ENCODE results near the gene PRDM1. TPM values are rescaled to one million over a fixed set of nuclear protein-coding genes. Genes with fewer than 3 reads are reported as not detected.
A peak's percentile ranks its signal among the peaks of the same experiment; 100 is the strongest.

Gene PRDM1
- total RNA-seq, 1 donor from 2014 or later: 0.15 TPM

GRCh38 chr6:106094261-106094963 is 8.3 kb downstream of the PRDM1 start:
- H3K36me3 Mint-ChIP-seq (ENCODE audit: low read depth): no peaks in the 10 kb centered on the region
- H3K4me3 Mint-ChIP-seq (ENCODE audit: unreplicated experiment): no peak overlapping the region
- no peaks in the 10 kb centered on the region for H3K9me3 Mint-ChIP-seq (ENCODE audit: low read depth)
- no peak for DNase-seq (ENCODE audit: low spot score)
- no peak overlapping the region for H3K27ac Mint-ChIP-seq (ENCODE audit: unreplicated experiment)
- H3K4me1 Mint-ChIP-seq (ENCODE audit: low read depth): peaks cover 22% of the 10 kb centered on the region
- H3K27me3 Mint-ChIP-seq (ENCODE audit: low read depth): peaks cover 8% of the 10 kb centered on the region
- TF ChIP-seq, protein P1, sequence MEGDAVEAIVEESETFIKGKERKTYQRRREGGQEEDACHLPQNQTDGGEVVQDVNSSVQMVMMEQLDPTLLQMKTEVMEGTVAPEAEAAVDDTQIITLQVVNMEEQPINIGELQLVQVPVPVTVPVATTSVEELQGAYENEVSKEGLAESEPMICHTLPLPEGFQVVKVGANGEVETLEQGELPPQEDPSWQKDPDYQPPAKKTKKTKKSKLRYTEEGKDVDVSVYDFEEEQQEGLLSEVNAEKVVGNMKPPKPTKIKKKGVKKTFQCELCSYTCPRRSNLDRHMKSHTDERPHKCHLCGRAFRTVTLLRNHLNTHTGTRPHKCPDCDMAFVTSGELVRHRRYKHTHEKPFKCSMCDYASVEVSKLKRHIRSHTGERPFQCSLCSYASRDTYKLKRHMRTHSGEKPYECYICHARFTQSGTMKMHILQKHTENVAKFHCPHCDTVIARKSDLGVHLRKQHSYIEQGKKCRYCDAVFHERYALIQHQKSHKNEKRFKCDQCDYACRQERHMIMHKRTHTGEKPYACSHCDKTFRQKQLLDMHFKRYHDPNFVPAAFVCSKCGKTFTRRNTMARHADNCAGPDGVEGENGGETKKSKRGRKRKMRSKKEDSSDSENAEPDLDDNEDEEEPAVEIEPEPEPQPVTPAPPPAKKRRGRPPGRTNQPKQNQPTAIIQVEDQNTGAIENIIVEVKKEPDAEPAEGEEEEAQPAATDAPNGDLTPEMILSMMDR (IDR thresholded peaks at IDR 0.05): no peak

DNA sequence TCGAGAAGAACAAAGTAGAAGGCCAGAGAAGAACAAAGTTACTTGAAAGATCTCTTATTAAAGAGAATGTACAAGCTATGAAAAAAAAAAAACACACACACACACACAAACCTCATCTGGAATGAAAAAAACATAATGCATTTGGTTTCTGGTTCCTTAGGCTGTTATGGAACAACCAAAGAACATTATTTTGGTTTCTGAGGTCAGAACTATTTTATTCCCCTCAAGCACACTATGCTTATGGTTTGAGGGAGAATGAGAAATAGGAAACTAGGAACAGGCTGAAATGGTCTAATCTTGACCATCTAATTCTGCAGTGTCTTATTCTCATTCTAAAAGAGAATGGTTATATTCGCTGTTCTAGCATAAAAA is 8.8 kb downstream of the PRDM1 start:
- H3K27ac Mint-ChIP-seq (ENCODE audit: unreplicated experiment): no peak overlapping the region

GRCh38 chr6:106097411-106098231 is 11.5 kb downstream of the PRDM1 start:
- Mint-ChIP-seq H3K36me3 (ENCODE audit: low read depth) (no peaks in the 10 kb centered on the region), H3K27ac (ENCODE audit: unreplicated experiment) (peak overlapping the region; percentile 9), H3K27me3 (ENCODE audit: low read depth) (peaks cover 5% of the 10 kb centered on the region), H3K4me1 (ENCODE audit: low read depth) (peaks cover 22% of the 10 kb centered on the region), H3K9me3 (ENCODE audit: low read depth) (no peaks in the 10 kb centered on the region), H3K4me3 (ENCODE audit: unreplicated experiment) (peak overlapping the region; percentile 61)
- no peak for DNase-seq (ENCODE audit: low spot score)
- TF ChIP-seq, protein P1 (IDR thresholded peaks at IDR 0.05): no peak

More for the DNA sequence above, 8.8 kb downstream of the PRDM1 start:
- TF ChIP-seq, protein P1 (IDR thresholded peaks at IDR 0.05): no peak
- DNase-seq (ENCODE audit: low spot score): no peak
- no peaks in the 10 kb centered on the region for H3K9me3 Mint-ChIP-seq (ENCODE audit: low read depth)
- H3K4me1 Mint-ChIP-seq (ENCODE audit: low read depth): peaks cover 22% of the 10 kb centered on the region
- H3K4me3 Mint-ChIP-seq (ENCODE audit: unreplicated experiment): no peak overlapping the region
- H3K36me3 Mint-ChIP-seq (ENCODE audit: low read depth): no peaks in the 10 kb centered on the region
- H3K27me3 Mint-ChIP-seq (ENCODE audit: low read depth): peaks cover 4% of the 10 kb centered on the region

DNA sequence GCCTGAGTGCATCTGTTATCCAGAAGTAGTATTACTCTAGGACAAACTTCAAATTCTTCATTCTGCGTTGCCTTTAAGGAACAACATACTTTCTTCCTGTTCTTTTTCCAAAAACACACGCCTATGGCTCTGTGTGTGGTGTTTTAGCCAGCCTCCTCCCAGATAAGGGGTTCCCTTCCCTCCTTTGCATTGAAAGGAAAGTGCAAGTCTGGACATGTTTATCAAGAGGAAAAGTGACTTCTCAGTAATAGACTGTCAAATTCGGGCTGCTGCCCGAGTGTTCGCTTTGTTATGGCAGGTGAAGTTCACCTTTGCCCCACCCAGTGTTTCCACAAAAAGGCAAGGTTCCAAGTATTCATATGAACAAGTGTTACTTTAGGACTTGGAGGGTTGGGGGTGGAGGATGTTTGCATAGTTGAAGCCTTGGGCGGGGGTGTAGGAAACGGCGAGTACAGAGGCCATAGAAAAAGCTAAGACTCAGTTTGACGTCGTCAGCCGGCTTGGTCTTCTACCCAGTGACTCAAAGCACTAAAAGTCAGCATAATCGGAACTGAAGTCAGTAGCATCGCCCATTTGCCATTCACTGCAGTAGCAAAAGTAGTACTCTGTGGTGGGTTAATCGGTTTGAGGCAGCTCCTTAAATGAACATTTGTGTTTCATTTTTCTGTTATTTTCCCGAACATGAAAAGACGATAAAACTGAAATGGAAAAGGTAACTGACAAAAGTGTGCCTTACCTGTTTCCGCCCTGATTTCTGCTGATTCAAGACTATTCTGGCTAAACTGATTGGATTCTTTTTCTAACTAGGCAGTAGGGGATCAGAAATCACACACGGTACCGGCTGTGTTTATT is 12.5 kb downstream of the PRDM1 start:
- H3K4me1 Mint-ChIP-seq (ENCODE audit: low read depth): peaks cover 22% of the 10 kb centered on the region
- no peaks in the 10 kb centered on the region for H3K9me3 Mint-ChIP-seq (ENCODE audit: low read depth)
- TF ChIP-seq, protein P1 (IDR thresholded peaks at IDR 0.05): no peak
- H3K4me3 Mint-ChIP-seq (ENCODE audit: unreplicated experiment): peak overlapping the region; percentile 61
- DNase-seq (ENCODE audit: low spot score): no peak
- no peaks in the 10 kb centered on the region for H3K36me3 Mint-ChIP-seq (ENCODE audit: low read depth)
- H3K27me3 Mint-ChIP-seq (ENCODE audit: low read depth): peaks cover 5% of the 10 kb centered on the region
- no peak overlapping the region for H3K27ac Mint-ChIP-seq (ENCODE audit: unreplicated experiment)

DNA sequence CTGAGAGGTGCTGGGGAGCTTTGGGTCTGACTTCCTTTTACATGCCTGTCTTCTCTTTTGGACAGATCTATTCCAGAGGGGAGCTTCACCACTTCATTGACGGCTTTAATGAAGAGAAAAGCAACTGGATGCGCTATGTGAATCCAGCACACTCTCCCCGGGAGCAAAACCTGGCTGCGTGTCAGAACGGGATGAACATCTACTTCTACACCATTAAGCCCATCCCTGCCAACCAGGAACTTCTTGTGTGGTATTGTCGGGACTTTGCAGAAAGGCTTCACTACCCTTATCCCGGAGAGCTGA is 13.1 kb downstream of the PRDM1 start:
- peaks cover 22% of the 10 kb centered on the region for H3K4me1 Mint-ChIP-seq (ENCODE audit: low read depth)
- no peak overlapping the region for H3K4me3 Mint-ChIP-seq (ENCODE audit: unreplicated experiment)
- H3K9me3 Mint-ChIP-seq (ENCODE audit: low read depth): no peaks in the 10 kb centered on the region
- no peak for DNase-seq (ENCODE audit: low spot score)
- no peak overlapping the region for H3K27ac Mint-ChIP-seq (ENCODE audit: unreplicated experiment)
- TF ChIP-seq, protein P1 (IDR thresholded peaks at IDR 0.05): no peak
- no peaks in the 10 kb centered on the region for H3K36me3 Mint-ChIP-seq (ENCODE audit: low read depth)
- H3K27me3 Mint-ChIP-seq (ENCODE audit: low read depth): peaks cover 5% of the 10 kb centered on the region

All from chondrocyte (in vitro differentiated cells).